NB4 (cell line): ENCODE data around the gene PCDH15.

ENCODE experiments used
- POLR2A ChIP-seq: IDR thresholded peaks from 2 replicates; pipeline ENCODE4 v1.6.1; 2011; ENCODE audit warnings: mild to moderate bottlenecking; ENCODE audit not compliant: insufficient read length; ENCODE audit errors: extremely low read depth
- TF ChIP-seq, protein P1 (sequence below): IDR thresholded peaks from one replicate; pipeline ENCODE4 v1.5.1; 2012; ENCODE audit warnings: low read depth, low read length

DNA sequence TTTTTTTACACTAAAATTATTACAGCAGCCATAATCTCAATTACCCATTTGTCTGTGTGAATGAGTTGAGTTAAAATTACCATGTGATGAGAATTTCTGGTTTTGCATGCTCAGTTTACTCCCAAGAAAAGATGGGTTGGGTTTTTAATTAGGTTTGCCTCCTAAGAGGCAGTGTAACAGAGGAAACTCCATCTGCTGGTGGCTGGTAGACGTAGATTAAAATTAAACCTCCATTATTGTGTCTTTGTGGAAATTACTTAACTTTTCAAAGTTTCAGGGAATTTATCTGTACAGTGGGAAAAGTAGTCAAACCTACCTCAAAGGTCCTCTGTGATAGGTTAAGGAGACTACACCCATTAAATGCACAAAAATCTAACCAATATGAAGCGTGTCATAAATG, 954.2 kb downstream of the PCDH15 start:
- TF ChIP-seq, protein P1, sequence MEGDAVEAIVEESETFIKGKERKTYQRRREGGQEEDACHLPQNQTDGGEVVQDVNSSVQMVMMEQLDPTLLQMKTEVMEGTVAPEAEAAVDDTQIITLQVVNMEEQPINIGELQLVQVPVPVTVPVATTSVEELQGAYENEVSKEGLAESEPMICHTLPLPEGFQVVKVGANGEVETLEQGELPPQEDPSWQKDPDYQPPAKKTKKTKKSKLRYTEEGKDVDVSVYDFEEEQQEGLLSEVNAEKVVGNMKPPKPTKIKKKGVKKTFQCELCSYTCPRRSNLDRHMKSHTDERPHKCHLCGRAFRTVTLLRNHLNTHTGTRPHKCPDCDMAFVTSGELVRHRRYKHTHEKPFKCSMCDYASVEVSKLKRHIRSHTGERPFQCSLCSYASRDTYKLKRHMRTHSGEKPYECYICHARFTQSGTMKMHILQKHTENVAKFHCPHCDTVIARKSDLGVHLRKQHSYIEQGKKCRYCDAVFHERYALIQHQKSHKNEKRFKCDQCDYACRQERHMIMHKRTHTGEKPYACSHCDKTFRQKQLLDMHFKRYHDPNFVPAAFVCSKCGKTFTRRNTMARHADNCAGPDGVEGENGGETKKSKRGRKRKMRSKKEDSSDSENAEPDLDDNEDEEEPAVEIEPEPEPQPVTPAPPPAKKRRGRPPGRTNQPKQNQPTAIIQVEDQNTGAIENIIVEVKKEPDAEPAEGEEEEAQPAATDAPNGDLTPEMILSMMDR, result no peak
- no peak for TF ChIP-seq POLR2A
